IPS-18c (cell line): ENCODE measurements around the gene RCC1.
A peak's percentile ranks its signal among the peaks of the same experiment; 100 is the strongest.
"Not testable (repeated sequence)": the region's sequence is repeated elsewhere in the genome, so short reads cannot be mapped to it uniquely, and the experiment has no call there.

ENCODE experiments used
- H3K4me3 ChIP-seq: 2 replicates; pipeline ENCODE4 v1.7.0; 2013; ENCODE audit warnings: low read depth, mild to moderate bottlenecking, low read length, moderate library complexity; ENCODE audit not compliant: insufficient read depth
- H3K9me3 ChIP-seq: one replicate; pipeline ENCODE4 v1.6.1; 2013; ENCODE audit warnings: mild to moderate bottlenecking, low read length, moderate library complexity; ENCODE audit not compliant: control insufficient read depth, insufficient read depth

Gene RCC1

GRCh38 chr1:28508435-28508754 lies 2.6 kb downstream of the RCC1 start:
- Histone ChIP-seq H3K4me3 (peak overlapping the region; percentile 83), H3K9me3 (no peaks in the 10 kb centered on the region)

GRCh38 chr1:28509705-28510272 lies 3.9 kb downstream of the RCC1 start:
- H3K4me3 ChIP-seq, result no peak overlapping the region
- H3K9me3 ChIP-seq, result no peaks in the 10 kb centered on the region

DNA sequence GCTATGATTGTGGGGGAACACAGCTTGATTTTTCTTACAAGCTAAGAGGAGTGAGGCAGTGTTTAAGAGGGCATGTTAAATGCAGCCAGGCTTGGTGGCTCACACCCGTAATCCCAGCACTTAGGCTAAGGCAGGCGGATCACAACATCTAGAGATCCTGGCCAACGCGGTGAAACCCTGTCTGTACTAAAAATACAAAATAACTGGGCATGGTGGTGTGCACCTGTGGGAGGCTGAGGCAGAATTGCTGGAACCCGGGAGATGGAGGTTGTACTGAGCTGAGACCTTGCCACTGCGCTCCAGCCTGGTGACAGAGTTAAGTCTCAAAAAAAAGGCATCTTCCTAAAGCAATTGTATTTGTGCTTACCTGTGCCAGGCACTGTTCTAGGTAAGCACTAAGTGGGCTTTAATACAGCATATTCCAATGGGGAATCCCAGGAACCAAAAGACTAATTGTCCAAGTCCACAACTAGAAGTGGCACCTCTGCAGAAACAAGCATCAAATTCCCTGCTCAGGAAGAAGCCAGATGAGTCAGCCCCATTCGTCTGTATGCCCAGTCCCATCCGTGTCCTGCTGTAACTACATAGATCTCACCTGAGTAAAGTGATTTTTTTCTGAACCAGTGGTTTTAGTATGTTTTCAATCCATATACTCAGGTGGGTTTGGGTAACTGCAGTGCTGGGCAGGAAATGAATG lies 4.6 kb downstream of the RCC1 start:
- Histone ChIP-seq H3K9me3 (no peaks in the 10 kb centered on the region), H3K4me3 (no peak overlapping the region)

DNA sequence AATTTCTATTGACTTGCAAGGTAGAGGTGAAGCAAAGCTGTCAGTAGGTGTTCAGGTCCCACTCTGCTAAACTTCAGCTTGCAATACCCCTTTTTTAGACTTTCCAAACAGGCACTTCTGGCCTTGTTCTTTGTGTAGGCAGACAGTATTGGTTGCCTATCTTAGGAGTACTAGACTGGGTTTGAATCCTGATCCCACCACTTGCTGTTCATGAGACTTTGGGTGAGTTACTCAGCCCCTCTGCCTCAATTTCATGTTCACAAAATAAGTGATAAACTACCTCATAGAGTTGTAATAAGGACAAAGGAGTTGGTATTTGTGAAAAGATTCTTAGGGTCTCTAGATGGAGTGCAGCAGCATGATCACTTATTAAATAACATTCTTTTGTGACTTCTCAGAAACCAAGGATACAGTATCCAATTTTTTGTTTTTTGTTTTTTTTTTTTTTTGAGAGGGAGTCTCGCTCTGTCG lies 5.2 kb downstream of the RCC1 start:
- no peak overlapping the region for H3K4me3 ChIP-seq
- no peaks in the 10 kb centered on the region for H3K9me3 ChIP-seq

- Histone ChIP-seq H3K4me3 (no peak overlapping the region), H3K9me3 (no peaks in the 10 kb centered on the region)
Measured at GRCh38 chr1:28512058-28512611, 6.3 kb downstream of the RCC1 start.

- H3K4me3 ChIP-seq, H3K9me3 ChIP-seq: not testable (repeated sequence)
Measured at GRCh38 chr1:28514445-28514933, 8.6 kb downstream of the RCC1 start.

DNA sequence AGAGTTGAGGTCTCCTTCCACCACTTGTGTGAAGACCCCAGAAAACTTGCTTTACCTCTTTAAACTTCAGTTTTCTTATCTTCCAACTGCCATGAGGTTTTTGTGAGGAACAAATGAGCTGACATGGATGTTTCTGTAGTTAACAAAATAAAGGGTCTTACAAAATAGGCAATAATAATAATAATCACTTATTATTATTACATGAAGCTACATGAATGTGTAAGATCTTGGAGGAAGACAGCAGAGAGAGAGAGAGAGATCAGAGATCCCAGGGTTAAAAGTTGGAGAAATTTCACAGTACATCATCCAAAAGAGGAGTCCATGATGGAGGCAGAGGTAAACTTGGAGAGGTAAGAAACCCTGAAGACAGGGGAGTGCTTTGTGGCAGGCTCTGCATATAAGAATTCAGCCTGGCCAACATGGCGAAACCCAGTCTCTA lies 10.7 kb downstream of the RCC1 start:
- H3K9me3 ChIP-seq, result no peaks in the 10 kb centered on the region
- no peak overlapping the region for H3K4me3 ChIP-seq

DNA sequence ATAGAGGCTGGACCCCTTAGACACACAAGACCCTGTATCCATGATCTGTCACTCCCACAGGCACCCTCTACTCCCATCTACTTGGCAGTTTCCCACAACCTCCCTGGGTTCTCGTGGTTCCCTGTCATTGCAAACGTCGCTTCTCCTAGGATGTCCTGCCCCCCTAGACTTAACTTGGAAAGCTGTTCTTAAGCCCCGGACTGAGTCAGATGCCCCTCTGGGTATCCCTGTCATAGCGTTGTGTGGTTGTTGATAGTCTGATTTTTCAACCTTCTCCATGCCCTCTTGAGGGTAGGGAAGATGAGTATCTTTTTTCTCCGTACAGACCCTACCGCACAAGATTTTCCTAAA lies 11.8 kb downstream of the RCC1 start:
- H3K9me3 ChIP-seq, result no peaks in the 10 kb centered on the region
- H3K4me3 ChIP-seq, result peak overlapping the region; percentile 84

DNA sequence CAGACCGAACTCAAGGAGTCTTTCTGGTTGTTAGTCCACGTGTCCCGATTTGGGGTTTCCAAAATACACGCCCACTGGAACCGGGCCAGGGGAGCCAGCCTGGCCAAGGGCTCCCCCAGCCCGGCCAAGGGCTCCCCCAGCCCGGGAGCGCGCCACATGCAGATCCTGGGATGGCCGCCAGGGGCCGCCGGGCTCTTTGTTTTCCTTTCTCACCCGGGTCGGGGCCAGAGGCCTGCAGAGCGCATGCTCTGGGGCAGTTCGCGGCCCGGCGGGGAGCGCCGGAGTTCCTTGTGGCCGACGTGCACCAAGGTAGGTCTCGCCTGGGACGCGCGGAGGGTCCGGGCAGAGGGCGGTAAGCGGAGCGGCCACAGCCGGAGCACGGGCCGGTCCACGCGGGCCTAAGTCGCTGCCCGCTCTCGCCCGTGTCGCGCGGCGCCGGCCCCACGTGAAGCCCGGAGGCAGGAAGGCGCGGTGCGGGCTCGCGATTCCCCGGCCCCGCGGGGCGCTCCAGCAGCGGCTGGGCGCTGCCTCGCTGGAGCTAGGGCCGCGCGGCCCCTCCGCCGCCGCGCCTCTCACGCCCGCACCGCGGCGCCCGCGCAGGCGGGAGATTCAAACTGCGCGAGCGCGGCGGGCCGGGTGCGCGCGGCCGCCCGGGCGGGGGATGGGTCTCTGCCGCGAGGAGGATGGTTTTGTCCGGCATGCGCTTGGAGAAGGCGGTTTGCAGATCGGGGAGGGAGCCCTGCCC lies 12.3 kb downstream of the RCC1 start:
- Histone ChIP-seq H3K9me3 (no peaks in the 10 kb centered on the region), H3K4me3 (peak overlapping the region; percentile 84)

GRCh38 chr1:28518745-28519341 lies 13.0 kb downstream of the RCC1 start:
- Histone ChIP-seq H3K9me3 (no peaks in the 10 kb centered on the region), H3K4me3 (peak overlapping the region; percentile 84)

DNA sequence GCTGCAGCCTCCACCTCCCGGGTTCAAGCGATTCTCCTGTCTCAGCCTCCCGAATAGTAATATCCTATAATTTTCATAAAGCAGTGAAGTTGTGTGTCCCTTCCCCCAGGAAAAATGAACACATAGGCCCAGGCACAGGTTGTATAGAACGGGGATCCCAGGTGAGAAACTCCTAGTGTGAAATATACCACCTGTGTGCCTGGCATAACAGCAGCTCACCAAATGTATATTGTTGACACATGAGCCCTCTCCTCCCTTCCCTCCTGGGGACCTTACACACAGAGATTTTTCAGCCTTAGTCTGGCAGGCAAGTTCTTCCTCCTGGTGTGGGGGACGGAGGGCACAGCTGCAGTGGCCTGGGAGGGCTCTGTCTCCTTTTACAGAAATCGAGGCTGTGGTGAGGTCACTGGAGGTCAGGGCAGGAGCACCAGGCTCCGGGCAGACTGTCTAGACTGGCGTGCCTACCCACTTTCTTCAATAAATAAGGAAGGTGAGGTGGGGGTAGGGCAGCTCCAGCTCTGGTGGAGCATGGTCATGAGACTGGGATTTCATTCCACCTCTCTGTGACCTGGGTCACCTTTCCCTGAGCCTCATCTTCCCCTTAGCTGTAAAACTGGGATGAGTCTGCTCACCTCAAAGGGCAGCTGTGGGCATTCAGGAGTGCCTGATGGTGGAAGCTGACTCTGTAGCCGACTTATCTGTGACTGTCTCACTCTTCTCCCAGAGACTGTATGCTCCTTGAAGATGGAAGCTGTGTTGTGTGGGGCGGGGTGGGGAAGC lies 14.3 kb downstream of the RCC1 start:
- H3K9me3 ChIP-seq, result no peaks in the 10 kb centered on the region
- no peak overlapping the region for H3K4me3 ChIP-seq

- H3K9me3 ChIP-seq, H3K4me3 ChIP-seq: not testable (repeated sequence)
Measured at GRCh38 chr1:28520796-28521195, 15.0 kb downstream of the RCC1 start.

DNA sequence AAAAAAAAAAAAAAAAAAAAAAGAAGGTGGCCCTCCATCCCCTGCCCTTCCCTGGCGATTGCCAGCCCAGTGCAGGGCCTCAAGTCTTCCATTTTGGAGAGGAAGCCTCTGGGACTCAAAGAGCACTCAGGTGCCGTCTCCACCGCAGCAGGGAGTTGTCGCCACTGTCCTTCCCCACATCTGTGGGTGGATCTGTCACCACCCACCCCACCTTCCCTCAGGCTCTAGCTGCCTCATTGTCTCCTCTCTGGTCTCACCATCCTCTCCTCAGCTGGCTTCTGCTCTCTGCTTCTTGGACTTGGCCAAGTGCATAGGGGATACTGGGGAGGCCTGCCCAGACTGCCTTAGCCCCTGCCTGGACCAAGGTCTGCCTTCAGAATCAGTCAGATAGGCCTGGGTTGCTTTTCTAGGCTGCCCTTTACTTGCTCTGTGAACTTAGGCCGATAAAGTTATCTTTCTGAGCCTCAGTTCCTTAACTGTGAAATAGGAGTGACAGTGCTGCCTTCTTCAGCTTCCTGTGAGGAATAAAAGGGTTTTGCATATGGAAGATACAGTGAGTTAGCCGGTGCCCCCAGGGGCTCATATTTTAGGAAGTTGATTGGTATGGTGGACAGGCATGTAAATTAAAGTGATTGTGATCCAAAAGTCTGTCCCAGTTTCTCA lies 15.8 kb downstream of the RCC1 start:
- Histone ChIP-seq H3K9me3 (no peaks in the 10 kb centered on the region), H3K4me3 (no peak overlapping the region)

DNA sequence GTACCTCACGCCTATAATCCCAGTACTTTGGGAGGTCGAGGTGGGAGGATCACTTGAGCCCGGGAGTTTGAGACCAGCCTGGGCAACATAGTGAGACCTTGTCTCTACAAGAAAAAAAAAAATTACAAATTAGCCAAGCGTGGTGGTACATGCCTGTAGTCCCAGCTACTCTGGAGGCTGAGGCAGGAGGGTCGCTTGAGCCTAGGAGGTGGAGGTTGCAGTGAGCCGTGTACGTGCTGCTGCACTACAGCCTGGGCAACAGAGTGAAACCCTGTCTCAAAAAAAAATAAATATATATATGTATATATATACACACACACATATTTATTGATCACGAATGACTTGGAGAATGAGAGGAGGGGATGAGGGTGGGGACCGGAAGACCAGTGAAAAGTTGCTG lies 16.7 kb downstream of the RCC1 start:
- not testable (repeated sequence) for H3K4me3 ChIP-seq, H3K9me3 ChIP-seq

DNA sequence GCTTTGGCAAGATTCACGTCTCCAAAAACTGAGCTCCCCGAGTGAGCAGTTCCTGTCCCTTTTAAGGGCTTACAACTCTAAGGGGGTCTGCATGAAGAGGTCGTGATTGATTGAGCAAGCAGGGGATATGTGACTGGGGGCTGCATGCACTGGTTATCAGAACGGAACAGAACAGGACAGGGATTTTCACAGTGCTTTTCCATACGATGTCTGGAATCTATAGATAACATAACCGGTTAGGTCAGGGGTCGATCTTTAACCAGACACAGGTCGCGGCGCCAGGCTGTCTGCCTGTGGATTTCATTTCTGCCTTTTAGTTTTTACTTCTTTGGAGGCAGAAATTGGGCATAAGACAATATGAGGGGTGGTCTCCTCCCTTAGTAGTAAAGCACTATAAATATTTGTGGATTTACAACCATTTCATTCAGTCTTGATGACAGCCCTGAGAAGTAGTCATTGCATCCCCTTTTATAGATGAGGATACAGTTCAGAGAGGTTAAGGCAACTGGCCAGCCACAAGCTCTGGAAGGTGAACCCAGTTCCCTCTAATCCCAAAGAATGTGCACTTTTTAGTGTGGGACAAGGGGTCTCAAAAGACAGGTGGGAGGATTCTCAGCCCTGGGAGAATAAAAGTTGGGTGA lies 19.3 kb downstream of the RCC1 start:
- not testable (repeated sequence) for H3K9me3 ChIP-seq

GRCh38 chr1:28526886-28527285 lies 21.0 kb downstream of the RCC1 start:
- Histone ChIP-seq H3K4me3 (no peak overlapping the region), H3K9me3 (no peaks in the 10 kb centered on the region)

More for the DNA sequence above, 19.3 kb downstream of the RCC1 start:
- H3K4me3 ChIP-seq, result not testable (repeated sequence)
